SKM-1 treated with dmso at 0.1 percent for 144 hours (cell line): ENCODE measurements around the gene CCDC152.
"Not testable (repeated sequence)": the region's sequence is repeated elsewhere in the genome, so short reads cannot be mapped to it uniquely, and the experiment has no call there.

Experiments used
- DNase-seq: peaks from one replicate; lab custom pipeline; 2025; ENCODE audit not compliant: unreplicated experiment; lab: John Stamatoyannopoulos, UW

The CCDC152 gene

GRCh38 chr5:42756606-42757601, at the start of gene CCDC152:
Gene CCDC152, plus strand, starts transcription at chr5:42756818. Its CDS starts 2,304 bp downstream, at chr5:42759122.
- no peak for DNase-seq

GRCh38 chr5:42715785-42716184, 40.8 kb upstream of the CCDC152 start:
- no peak for DNase-seq

- DNase-seq, result peak; percentile 58
These were observed 38.0 kb upstream of the CCDC152 start for GRCh38 chr5:42718591-42718990.

GRCh38 chr5:42719034-42719433, 37.6 kb upstream of the CCDC152 start:
- DNase-seq, result no peak

DNA sequence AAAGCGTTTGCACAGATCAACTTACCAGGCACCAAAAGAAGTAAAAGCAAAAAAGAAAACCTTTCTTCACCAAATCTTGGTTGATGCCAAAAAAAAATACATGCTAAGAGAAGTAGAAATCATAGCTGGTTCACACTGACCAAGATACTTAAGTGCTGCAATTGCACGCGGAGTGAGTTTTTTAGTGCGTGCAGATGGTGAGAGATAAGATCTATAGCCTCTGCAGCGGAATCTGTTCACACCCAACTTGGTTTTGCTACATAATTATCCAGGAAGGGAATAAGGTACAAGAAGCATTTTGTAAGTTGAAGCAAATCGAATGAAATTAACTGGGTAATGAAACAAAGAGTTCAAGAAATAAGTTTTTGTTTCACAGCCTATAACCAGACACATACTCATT, 36.4 kb upstream of the CCDC152 start:
- DNase-seq, result no peak

DNA sequence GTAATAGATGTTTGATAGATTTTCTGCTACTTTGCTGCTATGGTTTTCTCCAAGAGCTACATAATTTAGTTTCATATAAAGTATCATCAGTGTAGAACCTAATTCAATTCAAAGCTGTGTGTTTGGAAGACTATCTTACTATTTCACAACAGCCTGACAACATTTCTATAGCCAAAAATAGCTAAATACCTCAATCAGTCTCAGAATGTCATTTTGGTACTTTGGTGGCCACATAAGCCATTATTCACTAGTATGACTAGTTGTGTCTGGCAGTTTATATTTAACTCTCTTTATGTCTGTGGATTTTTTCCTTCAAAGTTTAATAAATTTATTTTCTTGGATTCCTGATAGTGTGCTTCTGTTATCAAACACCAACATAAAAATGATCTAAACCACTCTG, 35.1 kb upstream of the CCDC152 start:
- no peak for DNase-seq

- not testable (repeated sequence) for DNase-seq
These were observed 22.0 kb upstream of the CCDC152 start for GRCh38 chr5:42734531-42735058.

- DNase-seq, result no peak
These were observed 15.7 kb upstream of the CCDC152 start for GRCh38 chr5:42740920-42741319.

- DNase-seq, result peak; percentile 9
These were observed 11.2 kb upstream of the CCDC152 start for GRCh38 chr5:42745426-42745825.

- no peak for DNase-seq
These were observed 10.8 kb upstream of the CCDC152 start for GRCh38 chr5:42745856-42746255.

- DNase-seq, result no peak
These were observed 7.6 kb upstream of the CCDC152 start for GRCh38 chr5:42749020-42749419.

DNA sequence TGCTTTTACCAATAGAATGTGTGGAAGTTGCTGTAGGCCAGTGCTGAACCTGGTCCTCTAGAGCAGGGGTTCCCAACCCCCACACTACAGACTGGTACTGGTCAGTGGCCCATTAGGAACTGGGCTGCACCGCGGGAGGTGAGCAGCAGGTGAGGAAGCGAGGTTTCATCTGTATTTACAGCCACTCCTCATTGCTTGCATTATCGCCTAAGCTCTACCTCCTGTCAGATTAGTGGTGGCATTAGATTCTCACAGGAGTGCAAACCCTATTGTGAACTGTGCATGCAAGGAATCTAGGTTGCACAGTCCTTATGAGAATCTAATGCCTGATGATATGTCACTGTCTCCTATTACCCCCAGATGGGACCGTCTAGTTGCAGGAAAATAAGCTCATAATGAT, 6.1 kb upstream of the CCDC152 start:
- no peak for DNase-seq

GRCh38 chr5:42751044-42751443, 5.6 kb upstream of the CCDC152 start:
- no peak for DNase-seq

DNA sequence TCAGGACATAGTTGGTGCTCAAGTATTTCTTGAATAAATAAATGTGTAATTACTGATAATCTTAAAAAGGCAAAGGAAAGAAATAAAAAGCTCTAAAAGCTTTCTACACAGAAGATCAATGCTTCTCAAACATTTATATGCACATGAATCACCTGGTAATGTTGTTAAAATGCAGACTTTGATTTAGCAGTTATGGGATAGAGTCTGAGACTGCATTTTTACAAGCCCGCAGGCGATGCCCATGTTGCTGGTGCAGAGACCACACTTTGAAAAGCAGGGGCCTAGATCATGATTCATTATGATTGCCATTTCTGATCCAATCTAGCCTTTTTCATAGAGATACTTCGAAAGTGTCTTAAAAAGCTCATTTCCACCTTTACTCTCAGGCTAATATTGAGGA, 3.5 kb upstream of the CCDC152 start:
- DNase-seq, result no peak

DNA sequence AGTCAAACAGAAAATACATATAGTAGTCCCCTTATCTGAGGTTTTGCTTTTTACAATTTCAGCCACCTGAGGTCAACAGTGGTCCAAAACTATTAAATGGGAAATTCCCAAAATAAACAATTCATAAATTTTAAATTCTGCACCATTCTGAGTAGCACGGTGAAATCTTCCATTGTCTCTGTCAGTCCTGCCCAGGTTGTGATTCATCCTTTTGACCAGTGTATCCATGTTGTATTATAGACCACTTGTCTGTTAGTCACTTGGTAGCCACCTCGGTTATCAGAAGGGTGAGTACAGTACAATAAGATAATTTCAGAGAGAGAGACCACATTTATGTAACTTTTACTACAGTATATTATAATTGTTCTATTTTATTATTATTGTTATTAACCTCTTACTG, 2.8 kb downstream of the CCDC152 start:
- no peak for DNase-seq

GRCh38 chr5:42760426-42760825, 3.8 kb downstream of the CCDC152 start:
- DNase-seq, result peak; percentile 27

- no peak for DNase-seq
These were observed 5.2 kb downstream of the CCDC152 start for GRCh38 chr5:42761791-42762190.

DNA sequence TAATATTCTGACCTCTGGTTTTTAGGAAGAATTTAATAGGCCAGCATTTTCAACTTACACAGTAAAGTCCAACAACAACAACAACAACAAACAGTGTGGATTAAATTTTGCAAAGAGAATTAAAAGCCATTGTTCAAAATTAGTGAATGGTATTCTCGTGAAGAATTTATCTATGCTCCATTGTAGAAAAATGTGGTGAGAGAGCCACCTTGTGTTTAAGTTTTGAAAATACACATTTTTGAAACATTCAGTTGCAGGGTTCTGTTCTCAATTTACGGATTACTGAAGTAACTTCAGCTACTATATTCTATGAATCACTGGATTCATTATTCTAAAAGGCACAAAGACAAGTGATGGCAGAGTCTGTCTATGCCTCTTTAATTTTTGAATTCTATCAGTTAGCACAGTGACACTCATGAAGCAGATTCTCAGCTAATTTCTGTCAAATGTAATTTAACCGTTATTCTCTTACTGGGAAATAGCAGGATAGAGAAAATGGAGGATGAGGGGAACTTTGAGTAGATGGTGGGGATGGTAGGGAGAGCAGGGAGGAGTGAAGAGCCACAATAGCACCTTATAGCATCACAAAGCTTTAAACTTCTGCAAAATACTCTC, 11.0 kb downstream of the CCDC152 start:
- peak; percentile 22 for DNase-seq

GRCh38 chr5:42768106-42768504, 11.5 kb downstream of the CCDC152 start:
- no peak for DNase-seq

- DNase-seq, result no peak
These were observed 13.4 kb downstream of the CCDC152 start for GRCh38 chr5:42770003-42770402.

DNA sequence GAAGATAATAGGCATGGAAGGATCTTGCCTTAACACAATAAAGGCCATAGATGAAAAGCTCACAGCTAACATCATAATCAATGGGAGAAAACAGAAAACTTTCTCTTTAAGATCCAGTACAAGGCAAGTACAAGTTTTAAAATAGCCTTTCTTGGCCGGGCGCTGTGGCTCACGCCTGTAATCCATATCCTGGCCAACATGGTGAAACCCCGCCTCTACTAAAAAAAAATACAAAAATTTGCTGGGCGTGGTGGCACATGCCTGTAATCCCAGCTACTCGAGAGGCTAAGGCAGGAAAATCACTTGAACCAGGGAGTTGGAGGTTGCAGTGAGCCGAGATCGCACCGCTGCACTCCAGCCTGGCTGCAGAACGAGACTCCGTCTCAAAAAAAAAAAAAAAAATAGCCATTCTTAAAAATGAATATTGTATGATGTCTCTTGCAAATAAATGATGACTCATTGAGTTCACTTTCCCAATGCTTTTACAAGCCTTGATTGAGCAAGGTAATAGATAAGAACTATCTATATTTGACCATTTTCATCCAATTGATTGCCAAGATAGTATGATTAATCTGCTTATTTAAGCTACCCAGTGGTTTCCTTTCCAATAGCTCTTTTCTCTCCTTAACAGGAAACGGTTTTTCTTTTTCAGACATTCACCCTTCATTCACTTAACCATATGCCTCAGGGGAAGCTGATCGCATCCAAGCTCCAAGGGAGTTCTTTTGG, 15.8 kb downstream of the CCDC152 start:
- DNase-seq, result no peak
